Nephron (organoid): ENCODE data around the gene HOXB3.
A peak's percentile ranks its signal among the peaks of the same experiment; 100 is the strongest.

ENCODE experiments used
- H3K27ac Mint-ChIP-seq, 3 experiments: 2 replicates each; pipeline ENCODE4 v1.8.0; 2020; ENCODE audit warnings: mixed read lengths in 3 of 3, mild to moderate bottlenecking in 2 of 3, moderate library complexity in 1 of 3
- H3K27me3 Mint-ChIP-seq: 2 replicates; pipeline ENCODE4 v1.8.0; 2021; ENCODE audit warnings: low read depth, mild to moderate bottlenecking, moderate library complexity, mixed read lengths
- H3K36me3 Mint-ChIP-seq: 2 replicates; pipeline ENCODE4 v1.8.0; 2020; ENCODE audit warnings: low read depth, mixed read lengths
- H3K4me1 Mint-ChIP-seq: 2 replicates; pipeline ENCODE4 v1.8.0; 2020; ENCODE audit warnings: mixed read lengths
- H3K4me3 Mint-ChIP-seq, 3 experiments: 2 replicates each; pipeline ENCODE4 v1.8.0; 2020; ENCODE audit warnings: mild to moderate bottlenecking in 3 of 3, mixed read lengths in 3 of 3, moderate library complexity in 2 of 3
- H3K9me3 Mint-ChIP-seq: 2 replicates; pipeline ENCODE4 v1.8.0; 2020; ENCODE audit warnings: mixed read lengths
- CTCF ChIP-seq, 3 experiments: fragments of 200-600 bp; sonication (generic); IDR thresholded peaks; one replicate each; pipeline ENCODE4 v1.5.0; 2021; ENCODE audit warnings: antibody characterized with exemption in 3 of 3; ENCODE audit not compliant: unreplicated experiment in 3 of 3

The HOXB3 gene

DNA sequence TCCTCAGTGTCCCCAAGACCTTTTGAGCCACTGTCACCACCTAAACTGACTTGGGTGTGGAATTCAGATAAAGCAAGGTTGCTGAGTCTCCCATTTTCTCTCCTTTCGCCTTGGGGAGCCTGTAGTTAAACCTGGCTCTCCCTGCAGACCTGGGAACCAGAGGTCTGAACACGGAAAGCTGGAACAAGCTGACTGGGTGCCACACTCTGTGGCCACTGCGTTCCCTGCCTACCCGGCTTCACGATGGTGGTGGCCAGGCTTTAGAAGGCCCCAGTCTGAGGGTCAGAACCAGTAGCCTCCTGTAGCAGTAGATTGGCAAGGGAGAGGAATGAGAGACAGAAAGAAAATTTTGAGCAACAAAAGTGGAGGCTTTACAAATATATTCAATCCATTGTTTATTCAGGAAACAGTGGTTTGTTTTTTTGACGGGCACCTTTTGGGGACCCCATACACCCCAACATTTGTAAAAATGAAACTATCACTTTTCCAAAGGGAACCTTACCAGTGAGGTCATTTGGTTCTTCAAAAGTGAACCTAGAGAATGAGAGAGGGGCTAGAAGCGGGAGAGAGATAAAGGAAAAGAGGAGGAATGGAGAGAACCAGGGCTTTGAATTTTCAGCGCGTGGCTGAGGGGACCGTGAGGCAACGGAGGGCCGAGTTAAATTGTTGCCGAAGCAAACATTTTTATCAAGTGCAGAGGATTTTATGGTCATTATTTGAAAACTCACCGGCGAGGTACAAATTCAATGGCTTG is 26.9 kb upstream of the HOXB3 start:
- Mint-ChIP-seq H3K36me3 (peaks cover 8% of the 10 kb centered on the region), H3K4me3 (peak overlapping the region; percentile 66 to 98 (median 80)), H3K4me1 (peaks cover 54% of the 10 kb centered on the region), H3K27ac (peak overlapping the region in 2 of 3 experiments; percentile 78 to 98), H3K27me3 (peaks cover 96% of the 10 kb centered on the region), H3K9me3 (no peaks in the 10 kb centered on the region)
- TF ChIP-seq CTCF (IDR thresholded peaks at IDR 0.05; ENCODE audit: unreplicated experiment in 3 of 3), result no peak

DNA sequence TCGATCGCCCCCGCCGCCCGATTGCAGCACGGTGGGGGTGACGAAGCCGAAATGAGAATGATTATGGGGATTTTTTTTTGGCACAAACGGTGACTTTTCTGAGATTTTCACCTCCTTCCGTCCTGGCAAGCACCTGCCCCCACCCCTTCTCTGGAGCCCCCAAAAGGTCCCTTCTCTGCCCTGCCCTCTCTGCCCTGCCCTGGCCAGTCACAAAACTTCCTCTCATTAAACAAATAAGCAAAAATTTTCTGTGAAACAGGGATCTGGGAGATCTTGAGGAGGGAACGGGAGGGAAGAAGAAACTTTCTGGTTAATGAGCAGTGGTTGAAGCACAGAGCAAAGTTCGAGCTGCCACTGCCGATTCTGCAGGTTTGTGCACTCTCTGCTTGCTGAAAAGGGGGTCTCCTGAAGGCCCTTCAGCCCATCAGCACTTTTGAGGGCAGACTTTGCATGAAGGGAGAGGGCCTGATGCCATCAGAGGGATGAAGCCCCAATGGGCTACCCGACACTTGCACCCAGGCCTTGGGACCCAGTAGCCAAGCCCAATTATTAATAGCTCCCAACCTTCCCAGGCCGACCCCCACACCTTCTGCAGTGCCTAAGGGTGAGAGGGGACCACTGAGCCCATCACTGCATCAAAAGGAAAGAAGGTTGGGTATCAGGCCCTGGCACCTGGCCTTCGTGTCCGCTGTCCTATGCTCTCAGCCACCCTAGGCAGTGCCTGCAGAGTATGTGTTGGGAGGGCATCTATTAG is 26.1 kb upstream of the HOXB3 start:
- Mint-ChIP-seq H3K4me1 (peaks cover 58% of the 10 kb centered on the region), H3K27me3 (peaks cover 96% of the 10 kb centered on the region), H3K36me3 (peaks cover 8% of the 10 kb centered on the region), H3K27ac (peak overlapping the region in 2 of 3 experiments; percentile 87 to 98), H3K9me3 (no peaks in the 10 kb centered on the region), H3K4me3 (peak overlapping the region; percentile 94 to 98 (median 96))
- TF ChIP-seq CTCF (IDR thresholded peaks at IDR 0.05; ENCODE audit: unreplicated experiment in 3 of 3), result no peak

GRCh38 chr17:48615047-48615962 is 25.3 kb upstream of the HOXB3 start, which contains the start of gene HOXB8:
Gene HOXB8, minus strand, starts transcription at chr17:48615292. Its CDS starts 588 bp downstream, at chr17:48614704.
- Mint-ChIP-seq H3K27ac (peak within 1 kb of the TSS in 2 of 3 experiments; percentile 87 to 98), H3K36me3 (peaks cover 8% of the 10 kb centered on the region), H3K4me3 (peak within 1 kb of the TSS; percentile 94 to 98 (median 96)), H3K4me1 (peaks cover 58% of the 10 kb centered on the region), H3K9me3 (no peaks in the 10 kb centered on the region), H3K27me3 (peaks cover 94% of the 10 kb centered on the region)
- no peak for TF ChIP-seq CTCF (IDR thresholded peaks at IDR 0.05; ENCODE audit: unreplicated experiment in 3 of 3)

- Mint-ChIP-seq H3K4me3 (peak overlapping the region; percentile 94 to 98 (median 96)), H3K9me3 (no peaks in the 10 kb centered on the region), H3K27me3 (peaks cover 85% of the 10 kb centered on the region), H3K4me1 (peaks cover 54% of the 10 kb centered on the region), H3K27ac (peak overlapping the region in 2 of 3 experiments; percentile 95 to 98), H3K36me3 (peaks cover 8% of the 10 kb centered on the region)
- no peak for TF ChIP-seq CTCF (IDR thresholded peaks at IDR 0.05; ENCODE audit: unreplicated experiment in 3 of 3)
Measured at GRCh38 chr17:48613862-48614694, 24.0 kb upstream of the HOXB3 start.
